GM21447 (cell line): ENCODE measurements around the gene TMEM204.

Experiments
- ATAC-seq: cut with Tn5 transposase; IDR thresholded peaks from one replicate; pipeline ENCODE4 v1.9.1; 2021; ENCODE audit not compliant: unreplicated experiment

The TMEM204 gene

GRCh38 chr16:1518626-1519135 lies 14.8 kb upstream of the TMEM204 start:
- no peak for ATAC-seq

GRCh38 chr16:1519831-1520230 lies 13.6 kb upstream of the TMEM204 start:
- no peak for ATAC-seq

- no peak for ATAC-seq
Observed at GRCh38 chr16:1520461-1520860, 13.0 kb upstream of the TMEM204 start.

- ATAC-seq, result no peak
Observed at GRCh38 chr16:1523581-1524245, 9.8 kb upstream of the TMEM204 start.

- no peak for ATAC-seq
Observed at GRCh38 chr16:1524366-1524765, 9.1 kb upstream of the TMEM204 start.

- no peak for ATAC-seq
Observed at GRCh38 chr16:1525871-1526607, 7.4 kb upstream of the TMEM204 start.

GRCh38 chr16:1526608-1527555 lies 6.6 kb upstream of the TMEM204 start:
- no peak for ATAC-seq

GRCh38 chr16:1527836-1528811 lies 5.3 kb upstream of the TMEM204 start:
- no peak for ATAC-seq

- no peak for ATAC-seq
Observed at GRCh38 chr16:1528921-1529537, 4.4 kb upstream of the TMEM204 start.

- no peak for ATAC-seq
Observed at GRCh38 chr16:1530349-1530882, 3.0 kb upstream of the TMEM204 start.

- no peak for ATAC-seq
Observed at GRCh38 chr16:1530883-1531637, 2.4 kb upstream of the TMEM204 start.

- no peak for ATAC-seq
Observed at GRCh38 chr16:1531638-1531910, 1.9 kb upstream of the TMEM204 start.

GRCh38 chr16:1532081-1532760 lies 1.2 kb upstream of the TMEM204 start:
- no peak for ATAC-seq

GRCh38 chr16:1532771-1533170 lies 695 bp upstream of the TMEM204 start:
- ATAC-seq, result no peak

GRCh38 chr16:1534021-1535020 lies 855 bp downstream of the TMEM204 start:
- no peak for ATAC-seq

GRCh38 chr16:1535391-1536291 lies 2.2 kb downstream of the TMEM204 start:
- no peak for ATAC-seq
